Body of pancreas (tissue), 4 donors: ENCODE data around the gene KTN1.

Experiments
- CTCF ChIP-seq, 7 experiments: fragments of 450-650 bp in 4 of 7; fragments of 200-600 bp in 3 of 7; sonication (generic) in 3 of 7; IDR thresholded peaks; one replicate each; pipeline ENCODE4 v1.5.1; 2016 to 2019; ENCODE audit warnings: antibody characterized with exemption in 7 of 7
- POLR2A ChIP-seq, 3 donors: fragments of 450-650 bp; IDR thresholded peaks; one replicate each; pipeline ENCODE4 v1.6.1; 2016; ENCODE audit warnings: antibody characterized with exemption in 3 of 3, mild to moderate bottlenecking in 2 of 3

GRCh38 chr14:55580470-55581341 lies 699 bp downstream of the KTN1 start:
- TF ChIP-seq CTCF (IDR thresholded peaks at IDR 0.05) = peak in 2 of 7 experiments; percentile 28 to 33
- peak; percentile 7 to 21 (median 9) for TF ChIP-seq POLR2A (IDR thresholded peaks at IDR 0.05)
